K562 (cell line): Measurements from ENCODE around the gene NPEPPS. TPM values are rescaled to one million over a fixed set of nuclear protein-coding genes. Genes with fewer than 3 reads are reported as not detected.
A peak's percentile ranks its signal among the peaks of the same experiment; 100 is the strongest.
"Not testable (repeated sequence)": the region's sequence is repeated elsewhere in the genome, so short reads cannot be mapped to it uniquely, and the experiment has no call there.

Experiments
- ATAC-seq: fragments of 200-7000 bp; cut with Tn5 transposase; 3 replicates; pipeline ENCODE4 v1.9.1; 2020; ENCODE audit warnings: moderate library complexity
- BruUV-seq: library from RNA; stranded (reverse); fragments of 400-500 nt; replicated peaks from 2 replicates; lab custom pipeline; 2021; lab: Mats Ljungman, UMichigan
- CTCF ChIA-PET: fragments of 300-600 bp; formaldehyde crosslinking; extraction: SDS; loops from one replicate; lab custom pipeline; 2021; ENCODE audit warnings: low intra/inter-chr PET ratio; lab: Yijun Ruan, JAX
- POLR2A ChIA-PET: fragments of 300-600, 350-650 bp; sonication (Branson Sonifier 250); formaldehyde crosslinking; extraction: SDS; loops from one replicate; lab custom pipeline; 2021; ENCODE audit warnings: antibody characterized with exemption, inconsistent platforms; lab: Yijun Ruan, JAX
- DNase-seq, 4 experiments: peaks; one replicate each; pipeline versions ENCODE4 v3.0.0 to v3.0.0-alpha.2; 2011 to 2018; ENCODE audit warnings: low spot score in 3 of 4, mixed read lengths in 3 of 4; ENCODE audit errors: extremely low read depth in 1 of 4
- FAIRE-seq: peaks from 2 replicates; lab custom pipeline; 2011; peaks lifted over from hg19 to GRCh38; lab: Jason Lieb, UNC
- H2AFZ ChIP-seq: 2 replicates; pipeline ENCODE4 v1.6.0; 2011; ENCODE audit warnings: low read depth, low read length, control low read depth, inconsistent platforms
- H3K27ac ChIP-seq: fragments of 200-600 bp; 3 replicates; pipeline ENCODE4 v1.8.0; 2011; ENCODE audit warnings: low read depth, mild to moderate bottlenecking, control low read depth, inconsistent platforms, low read length, moderate library complexity, mixed read lengths; ENCODE audit errors: extremely low read depth
- H3K27me3 ChIP-seq, 2 experiments: fragments of 300-600 bp in 1 of 2; 2 replicates in 1 of 2; 3 replicates in 1 of 2; pipeline versions ENCODE4 v1.6.0 to v1.8.0; 2011; ENCODE audit warnings: inconsistent platforms in 2 of 2, low read length in 2 of 2, mild to moderate bottlenecking in 1 of 2, mixed read lengths in 1 of 2, moderate library complexity in 1 of 2; ENCODE audit not compliant: control insufficient read depth in 2 of 2, insufficient read depth in 2 of 2
- H3K36me3 ChIP-seq: fragments of 300-600 bp; 3 replicates; pipeline ENCODE4 v1.8.0; 2011; ENCODE audit warnings: mild to moderate bottlenecking, low read length, inconsistent platforms; ENCODE audit not compliant: control insufficient read depth, insufficient read depth
- H3K4me1 ChIP-seq, 2 experiments: fragments of 200-600 bp in 1 of 2; replicated peaks in 1 of 2; 2 replicates in 1 of 2; 3 replicates in 1 of 2; pipeline versions ENCODE4 v1.5.1 to v1.8.0; 2011; ENCODE audit warnings: inconsistent platforms in 2 of 2, low read length in 2 of 2, mild to moderate bottlenecking in 1 of 2, mixed read lengths in 1 of 2, moderate library complexity in 1 of 2; ENCODE audit not compliant: control insufficient read depth in 2 of 2, insufficient read depth in 2 of 2
- H3K4me2 ChIP-seq: 2 replicates; pipeline ENCODE4 v1.6.1; 2011; ENCODE audit warnings: low read length, control low read depth, inconsistent platforms, mixed read lengths; ENCODE audit not compliant: insufficient read depth
- H3K4me3 ChIP-seq: fragments of 200-600 bp; sonication (generic), shearing (Covaris generic); 2 replicates; pipeline ENCODE4 v1.5.1; 2016; ENCODE audit warnings: control low read depth, inconsistent platforms
- H3K79me2 ChIP-seq: fragments of 200-600 bp; 3 replicates; pipeline ENCODE4 v1.8.0; 2011; ENCODE audit warnings: low read length, inconsistent platforms; ENCODE audit not compliant: control insufficient read depth, insufficient read depth
- H3K9ac ChIP-seq, 2 experiments: 2 replicates each; pipeline versions ENCODE4 v1.6.0 to v1.6.1; 2011; ENCODE audit warnings: low read depth in 2 of 2, low read length in 2 of 2, control low read depth in 1 of 2, inconsistent platforms in 1 of 2, mild to moderate bottlenecking in 1 of 2, mixed read lengths in 1 of 2; ENCODE audit not compliant: insufficient read depth in 1 of 2
- H3K9me1 ChIP-seq: one replicate; pipeline ENCODE4 v1.6.0; 2011; ENCODE audit warnings: inconsistent platforms, mild to moderate bottlenecking, low read length, moderate library complexity; ENCODE audit not compliant: control insufficient read depth, insufficient read depth
- H3K9me3 ChIP-seq: replicated peaks from 2 replicates; pipeline ENCODE4 v1.5.1; 2011; ENCODE audit warnings: low read depth, low read length, inconsistent platforms; ENCODE audit not compliant: control insufficient read depth, insufficient read depth
- H4K20me1 ChIP-seq: replicated peaks from 2 replicates; pipeline ENCODE4 v1.6.1; 2011; ENCODE audit warnings: low read length, inconsistent platforms, mixed read lengths; ENCODE audit not compliant: control insufficient read depth, insufficient read depth
- WGBS: fragments of 100-300 bp; shearing (Covaris generic); methylation state at CpG from one replicate; pipeline ENCODE4 v1.1.6; 2016; ENCODE audit warnings: low coverage, mixed read lengths; ENCODE audit not compliant: insufficient coverage; ENCODE audit errors: missing lambda C conversion rate; 5-methylcytosine and 5-hydroxymethylcytosine counted together
- in situ Hi-C: fragments of 300-500 bp; cut with MboI; formaldehyde crosslinking; loops from 4 replicates; pipeline ENCODE4 v1.15.0; 2018; ENCODE audit warnings: inconsistent platforms, mixed read lengths
- intact Hi-C: fragments of 100-400 bp; cut with micrococcal nuclease; formaldehyde crosslinking; loops from 2 replicates; pipeline ENCODE4 v1.14.2; 2022
- polyA plus RNA-seq, 8 experiments: library from polyadenylated mRNA; depleted of rRNA in 4 of 8; stranded (reverse) in 5 of 8; unstranded in 3 of 8; fragments of >200 nt; fragmentation: Nextera tagmentation in 2 of 8; fragmentation: Illumina TruSeq in 1 of 8; extraction: Ambion mirVana in 2 of 8; extraction: Trizol in 1 of 8; gene quantifications; 2 replicates each; pipeline versions ENCODE4 v1.2.1 to v1.2.3, GENCODE V29; 2011 to 2014; ENCODE audit warnings: inconsistent platforms in 1 of 8, missing spikeins in 1 of 8
- total RNA-seq, 7 experiments: library from RNA; depleted of rRNA in 6 of 7; stranded (reverse); fragments of >200 nt in 6 of 7; fragmentation: Illumina TruSeq in 2 of 7; extraction: Trizol in 2 of 7; gene quantifications; 2 replicates each; pipeline versions ENCODE4 v1.2.1 to v1.2.3, GENCODE V29; 2011 to 2021; ENCODE audit warnings: low replicate concordance in 1 of 7

Gene NPEPPS
- total and polyA plus RNA-seq, 9 of the 15 experiments (the other 6 are each of a cell fraction or from before 2014, with no cell fraction given) = 21.4 to 108 (median 46.0) TPM

DNA sequence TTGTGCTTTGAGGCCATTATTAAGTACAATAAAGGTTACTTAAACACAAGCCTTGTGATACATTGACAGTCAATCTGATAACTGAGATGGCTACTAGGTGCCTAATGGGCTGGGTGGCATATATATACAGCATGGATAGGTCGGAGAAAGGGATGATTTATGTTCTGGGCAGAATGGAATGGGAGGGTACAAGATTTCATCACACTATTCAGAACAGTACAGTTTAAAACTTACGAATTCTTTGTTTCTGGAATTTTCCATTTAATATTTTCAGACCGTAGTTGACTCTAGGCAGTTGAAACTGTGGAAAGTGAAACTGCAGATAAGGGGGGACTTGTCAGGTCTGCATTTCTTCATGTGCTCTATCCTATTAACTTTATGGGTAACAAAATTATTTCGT, 23.8 kb downstream of the NPEPPS start:
- H3K9ac ChIP-seq, H2AFZ ChIP-seq, CTCF ChIA-PET, intact Hi-C loops, FAIRE-seq, H3K4me2 ChIP-seq, H3K9me1 ChIP-seq, H3K4me3 ChIP-seq, H4K20me1 ChIP-seq, H3K36me3 ChIP-seq, DNase-seq, in situ Hi-C loops, H3K4me1 ChIP-seq, H3K27me3 ChIP-seq, H3K79me2 ChIP-seq, BruUV-seq, H3K27ac ChIP-seq, H3K9me3 ChIP-seq, ATAC-seq, POLR2A ChIA-PET: not testable (repeated sequence)
- 74% methylated on average over 4 of the region's 4 CpGs for WGBS

DNA sequence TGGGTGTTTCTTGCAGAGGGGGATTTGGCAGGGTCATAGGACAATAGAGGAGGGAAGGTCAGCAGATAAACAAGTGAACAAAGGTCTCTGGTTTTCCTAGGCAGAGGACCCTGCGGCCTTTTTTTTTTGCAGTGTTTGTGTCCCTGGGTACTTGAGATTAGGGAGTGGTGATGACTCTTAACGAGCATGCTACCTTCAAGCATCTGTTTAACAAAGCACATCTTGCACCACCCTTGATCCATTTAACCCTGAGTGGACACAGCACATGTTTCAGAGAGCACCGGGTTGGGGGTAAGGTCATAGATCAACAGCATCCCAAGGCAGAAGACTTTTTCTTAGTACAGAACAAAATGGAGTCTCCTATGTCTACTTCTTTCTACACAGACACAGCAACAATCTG, 25.2 kb downstream of the NPEPPS start:
- H3K9me1 ChIP-seq, DNase-seq, H3K4me2 ChIP-seq, H3K27me3 ChIP-seq, H3K9me3 ChIP-seq, H3K27ac ChIP-seq, POLR2A ChIA-PET, H4K20me1 ChIP-seq, ATAC-seq, H2AFZ ChIP-seq, CTCF ChIA-PET, H3K36me3 ChIP-seq, intact Hi-C loops, BruUV-seq, H3K9ac ChIP-seq, FAIRE-seq, in situ Hi-C loops, H3K4me3 ChIP-seq, H3K79me2 ChIP-seq, H3K4me1 ChIP-seq: not testable (repeated sequence)
- 49% methylated on average over 3 of the region's 3 CpGs for WGBS

DNA sequence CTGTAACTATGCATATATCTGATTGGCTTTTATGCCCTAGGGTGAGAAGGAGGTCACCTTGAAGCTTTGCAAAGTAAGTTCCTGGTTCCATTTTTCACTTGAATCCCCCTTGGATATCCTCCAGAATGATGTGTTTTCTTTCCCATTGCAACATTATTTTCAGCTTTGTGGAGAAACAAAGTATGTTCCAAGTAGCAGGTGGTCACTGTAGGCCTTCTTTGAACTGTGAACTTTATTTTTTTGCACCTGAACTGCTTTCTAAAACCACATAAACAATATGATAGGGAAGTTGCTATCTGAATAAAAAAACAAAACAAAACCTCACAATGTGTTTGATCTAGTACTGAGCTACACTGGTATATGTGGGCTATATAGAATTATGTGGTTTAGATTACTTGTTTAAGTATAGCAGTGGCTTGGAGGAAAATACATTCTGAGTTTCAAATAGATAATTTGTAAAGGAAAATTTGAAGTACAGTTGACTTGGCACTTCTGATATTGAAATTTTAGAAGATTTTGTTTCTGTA, 29.7 kb downstream of the NPEPPS start:
- H3K4me3 ChIP-seq, H3K27ac ChIP-seq, H3K36me3 ChIP-seq, H3K4me1 ChIP-seq, in situ Hi-C loops, POLR2A ChIA-PET, H3K9ac ChIP-seq, H2AFZ ChIP-seq, ATAC-seq, DNase-seq, H3K4me2 ChIP-seq, H3K9me1 ChIP-seq, intact Hi-C loops, H3K9me3 ChIP-seq, H4K20me1 ChIP-seq, H3K27me3 ChIP-seq, FAIRE-seq, BruUV-seq, CTCF ChIA-PET: not testable (repeated sequence)
- H3K79me2 ChIP-seq = peaks cover 11% of the 10 kb centered on the region

DNA sequence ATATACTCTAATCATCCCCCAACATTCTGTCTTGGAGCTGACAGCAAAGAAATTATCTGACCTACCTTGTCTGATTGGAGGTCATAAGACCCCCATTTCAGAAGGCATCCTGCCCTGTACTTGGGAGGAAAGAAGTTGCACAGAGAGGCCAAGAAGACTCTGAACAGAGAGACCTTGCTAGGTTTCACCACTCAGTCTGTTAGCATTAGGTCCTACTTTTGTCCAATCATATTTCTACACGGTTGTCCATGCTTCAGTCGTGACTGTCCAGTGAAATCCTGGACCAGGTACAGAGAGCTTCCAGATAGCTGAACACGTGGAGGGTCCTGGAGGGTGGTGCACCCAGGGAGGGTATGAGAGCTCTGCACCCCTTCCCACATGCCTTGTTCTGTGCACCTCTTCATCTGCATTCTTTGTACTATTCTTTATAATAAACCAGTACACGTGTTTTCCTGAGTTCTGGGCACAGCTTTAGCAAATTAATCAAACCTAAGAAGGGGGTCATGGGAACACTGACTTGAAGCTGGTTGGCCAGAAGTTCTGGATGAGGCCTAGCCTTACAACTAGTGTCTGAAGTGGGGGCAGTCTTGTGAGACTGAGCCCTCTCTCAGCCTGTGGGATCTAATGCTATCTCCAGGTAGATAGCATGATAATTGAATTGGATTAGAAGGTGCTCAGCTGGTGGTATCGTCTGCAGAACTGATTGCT, 30.9 kb downstream of the NPEPPS start:
- H4K20me1 ChIP-seq, H3K4me3 ChIP-seq, H3K27ac ChIP-seq, in situ Hi-C loops, H2AFZ ChIP-seq, POLR2A ChIA-PET, H3K9me1 ChIP-seq, H3K4me2 ChIP-seq, BruUV-seq, H3K9me3 ChIP-seq, H3K9ac ChIP-seq, H3K4me1 ChIP-seq, intact Hi-C loops, H3K27me3 ChIP-seq, CTCF ChIA-PET, FAIRE-seq, H3K36me3 ChIP-seq: not testable (repeated sequence)
- WGBS = 34% methylated on average over 5 of the region's 5 CpGs
- H3K79me2 ChIP-seq = peaks cover 11% of the 10 kb centered on the region
- DNase-seq (peak in 1 of 4 experiments; percentile 1), ATAC-seq (peak; percentile 67)
